ENCODE measurements around the gene TSPAN7.

Gene TSPAN7

DNA sequence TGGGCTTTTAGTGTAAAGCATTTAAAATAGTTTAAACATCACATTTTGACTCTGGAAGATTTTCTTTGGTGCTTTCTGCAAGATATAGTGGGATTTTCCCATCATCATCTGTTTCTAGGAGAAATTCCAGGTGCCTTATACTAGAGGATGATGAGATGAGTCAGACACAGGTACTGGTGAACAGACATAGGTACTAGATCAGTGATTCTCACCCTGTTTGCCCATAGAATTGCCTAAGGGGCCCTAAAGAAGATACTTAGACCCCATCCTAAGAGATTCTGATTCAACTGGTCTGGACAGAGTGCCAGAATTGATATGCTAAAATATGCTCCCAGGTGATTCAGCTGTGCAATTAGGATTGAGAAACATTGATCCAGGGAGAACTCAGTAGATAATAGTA lies 9.7 kb downstream of the TSPAN7 start:
- TF ChIP-seq, protein P1, sequence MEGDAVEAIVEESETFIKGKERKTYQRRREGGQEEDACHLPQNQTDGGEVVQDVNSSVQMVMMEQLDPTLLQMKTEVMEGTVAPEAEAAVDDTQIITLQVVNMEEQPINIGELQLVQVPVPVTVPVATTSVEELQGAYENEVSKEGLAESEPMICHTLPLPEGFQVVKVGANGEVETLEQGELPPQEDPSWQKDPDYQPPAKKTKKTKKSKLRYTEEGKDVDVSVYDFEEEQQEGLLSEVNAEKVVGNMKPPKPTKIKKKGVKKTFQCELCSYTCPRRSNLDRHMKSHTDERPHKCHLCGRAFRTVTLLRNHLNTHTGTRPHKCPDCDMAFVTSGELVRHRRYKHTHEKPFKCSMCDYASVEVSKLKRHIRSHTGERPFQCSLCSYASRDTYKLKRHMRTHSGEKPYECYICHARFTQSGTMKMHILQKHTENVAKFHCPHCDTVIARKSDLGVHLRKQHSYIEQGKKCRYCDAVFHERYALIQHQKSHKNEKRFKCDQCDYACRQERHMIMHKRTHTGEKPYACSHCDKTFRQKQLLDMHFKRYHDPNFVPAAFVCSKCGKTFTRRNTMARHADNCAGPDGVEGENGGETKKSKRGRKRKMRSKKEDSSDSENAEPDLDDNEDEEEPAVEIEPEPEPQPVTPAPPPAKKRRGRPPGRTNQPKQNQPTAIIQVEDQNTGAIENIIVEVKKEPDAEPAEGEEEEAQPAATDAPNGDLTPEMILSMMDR (conservative IDR thresholded peaks at IDR 0.05; ENCODE audit: low read length), result no peak
- no peak for TF ChIP-seq EZH2phosphoT487 (IDR thresholded peaks at IDR 0.05; ENCODE audit: borderline replicate concordance)
- Histone ChIP-seq H3K36me3 (ENCODE audit: insufficient read depth, low read length) (peaks cover 11% of the 10 kb centered on the region; the same call in 1 of the 2 replicates), H3K4me1 (ENCODE audit: insufficient read depth, low read length, poor library complexity, severe bottlenecking) (peaks cover 51% of the 10 kb centered on the region), H3K9ac (ENCODE audit: low read depth, low read length, poor library complexity, severe bottlenecking) (peak overlapping the region; percentile 67), H3F3A (ENCODE audit: low read depth) (no peaks in the 10 kb centered on the region), H3K4me3 (ENCODE audit: low read length, poor library complexity, severe bottlenecking) (peak overlapping the region; percentile 96), H3K4me2 (ENCODE audit: low read depth, low read length, poor library complexity, severe bottlenecking) (peak overlapping the region; percentile 88), H3K9me3 (ENCODE audit: insufficient read depth, low read depth, low read length) (no peaks in the 10 kb centered on the region), H4K20me1 (ENCODE audit: insufficient read depth, low read length, poor library complexity, severe bottlenecking) (peaks cover 74% of the 10 kb centered on the region), H3K79me2 (ENCODE audit: insufficient read depth, low read length) (peaks cover 100% of the 10 kb centered on the region), H3K27me3 (ENCODE audit: insufficient read depth, low read length, poor library complexity, severe bottlenecking) (no peaks in the 10 kb centered on the region), H2AFZ (ENCODE audit: low read length) (no peak overlapping the region), H3K9me2 (replicated peaks; ENCODE audit: low read depth, low read length) (no peaks in the 10 kb centered on the region)

DNA sequence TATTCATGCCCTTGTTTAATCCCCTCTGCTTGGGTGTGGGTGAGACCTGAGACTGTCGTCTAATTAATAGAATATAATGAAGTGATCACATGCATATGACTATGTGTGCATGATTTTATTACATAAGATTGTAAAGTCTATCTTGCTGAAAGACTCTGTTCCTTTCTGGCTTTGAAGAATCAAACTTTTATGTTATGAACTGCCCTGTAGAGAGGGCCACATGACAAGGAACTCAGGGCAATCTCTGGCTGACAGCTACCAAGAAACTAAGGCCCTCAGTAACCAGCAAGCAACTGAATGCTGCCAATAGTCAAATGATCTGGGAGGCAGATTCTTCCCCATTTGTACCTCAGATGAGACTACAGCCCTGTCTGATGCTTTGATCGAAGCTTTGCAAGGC lies 13.5 kb downstream of the TSPAN7 start:
- Histone ChIP-seq H3K9me3 (ENCODE audit: insufficient read depth, low read depth, low read length) (no peaks in the 10 kb centered on the region), H3K4me3 (ENCODE audit: low read length, poor library complexity, severe bottlenecking) (no peak overlapping the region), H3K9ac (ENCODE audit: low read depth, low read length, poor library complexity, severe bottlenecking) (no peak overlapping the region), H3K4me2 (ENCODE audit: low read depth, low read length, poor library complexity, severe bottlenecking) (peak overlapping the region; percentile 88), H3K4me1 (ENCODE audit: insufficient read depth, low read length, poor library complexity, severe bottlenecking) (peaks cover 44% of the 10 kb centered on the region), H3K9me2 (replicated peaks; ENCODE audit: low read depth, low read length) (no peaks in the 10 kb centered on the region), H3K27me3 (ENCODE audit: insufficient read depth, low read length, poor library complexity, severe bottlenecking) (no peaks in the 10 kb centered on the region), H4K20me1 (ENCODE audit: insufficient read depth, low read length, poor library complexity, severe bottlenecking) (peaks cover 56% of the 10 kb centered on the region), H3F3A (ENCODE audit: low read depth) (no peaks in the 10 kb centered on the region), H3K79me2 (ENCODE audit: insufficient read depth, low read length) (peaks cover 100% of the 10 kb centered on the region), H2AFZ (ENCODE audit: low read length) (no peak overlapping the region), H3K36me3 (ENCODE audit: insufficient read depth, low read length) (peaks cover 9% of the 10 kb centered on the region; the same call in 1 of the 2 replicates)
- TF ChIP-seq EZH2phosphoT487 (IDR thresholded peaks at IDR 0.05; ENCODE audit: borderline replicate concordance), result no peak
- TF ChIP-seq, protein P1 (conservative IDR thresholded peaks at IDR 0.05; ENCODE audit: low read length), result no peak

DNA sequence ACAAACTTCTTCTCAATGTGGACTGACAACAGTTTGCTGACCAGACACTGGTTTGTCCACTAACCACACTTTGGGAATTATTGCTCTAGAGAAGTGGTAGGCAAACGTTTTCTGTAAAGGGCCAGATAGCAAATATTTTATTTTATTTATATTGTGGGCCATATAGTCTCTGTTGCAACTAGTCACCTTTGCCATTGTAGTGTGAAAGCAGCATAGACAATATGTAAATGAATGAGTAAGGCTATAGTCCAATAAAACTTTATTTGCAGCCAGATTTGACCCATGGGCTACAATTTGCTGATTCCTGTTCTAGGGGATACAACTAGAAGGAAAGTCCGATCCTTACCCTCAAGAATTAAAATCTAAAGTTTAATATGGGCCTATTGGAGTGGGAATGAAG lies 14.5 kb downstream of the TSPAN7 start:
- no peaks in the 10 kb centered on the region for H3K9me3 ChIP-seq (ENCODE audit: insufficient read depth, low read depth, low read length)

More for the DNA sequence above, 14.5 kb downstream of the TSPAN7 start:
- no peak overlapping the region for H3K9ac ChIP-seq (ENCODE audit: low read depth, low read length, poor library complexity, severe bottlenecking)
- peaks cover 16% of the 10 kb centered on the region for H3K36me3 ChIP-seq (ENCODE audit: insufficient read depth, low read length)
- H2AFZ ChIP-seq (ENCODE audit: low read length), result no peak overlapping the region
- H4K20me1 ChIP-seq (ENCODE audit: insufficient read depth, low read length, poor library complexity, severe bottlenecking), result peaks cover 48% of the 10 kb centered on the region
- H3K4me2 ChIP-seq (ENCODE audit: low read depth, low read length, poor library complexity, severe bottlenecking), result peak overlapping the region; percentile 8
- no peaks in the 10 kb centered on the region for H3K9me2 ChIP-seq (replicated peaks; ENCODE audit: low read depth, low read length)
- TF ChIP-seq, protein P1 (conservative IDR thresholded peaks at IDR 0.05; ENCODE audit: low read length), result no peak
- no peak for TF ChIP-seq EZH2phosphoT487 (IDR thresholded peaks at IDR 0.05; ENCODE audit: borderline replicate concordance)
- no peak overlapping the region for H3K4me3 ChIP-seq (ENCODE audit: low read length, poor library complexity, severe bottlenecking)
- H3F3A ChIP-seq (ENCODE audit: low read depth), result no peaks in the 10 kb centered on the region
- H3K4me1 ChIP-seq (ENCODE audit: insufficient read depth, low read length, poor library complexity, severe bottlenecking), result peaks cover 34% of the 10 kb centered on the region
- peaks cover 100% of the 10 kb centered on the region for H3K79me2 ChIP-seq (ENCODE audit: insufficient read depth, low read length)
- no peaks in the 10 kb centered on the region for H3K27me3 ChIP-seq (ENCODE audit: insufficient read depth, low read length, poor library complexity, severe bottlenecking)
